Activated T-cell treated with anti-CD3 and anti-CD28 coated beads, Interleukin-2, amount 50 U/mL, for 4 hours (primary cell): Measurements from ENCODE around the gene RHOBTB3. TPM values are rescaled to one million over a fixed set of nuclear protein-coding genes. Genes with fewer than 3 reads are reported as not detected.

Experiments
- ATAC-seq, 2 donors: fragments of 200-7000 bp; cut with Tn5 transposase; one replicate each; pipeline ENCODE4 v1.10.0; 2021
- DNase-seq: peaks from one replicate; pipeline ENCODE4 v3.0.0-alpha.2; 2020
- H3K27me3 Mint-ChIP-seq: one replicate; pipeline ENCODE4 v1.8.0; 2021; ENCODE audit warnings: low read depth, mixed read lengths
- H3K36me3 Mint-ChIP-seq: one replicate; pipeline ENCODE4 v1.8.0; 2022; ENCODE audit warnings: mixed read lengths; ENCODE audit not compliant: insufficient read depth
- H3K4me1 Mint-ChIP-seq: one replicate; pipeline ENCODE4 v1.8.0; 2021; ENCODE audit warnings: low read depth, mixed read lengths
- H3K4me3 Mint-ChIP-seq: one replicate; pipeline ENCODE4 v1.8.0; 2021; ENCODE audit warnings: mild to moderate bottlenecking, moderate library complexity, mixed read lengths
- H3K9me3 Mint-ChIP-seq: one replicate; pipeline ENCODE4 v1.8.0; 2021; ENCODE audit warnings: mixed read lengths
- total RNA-seq, 3 donors: library from RNA; stranded (reverse); gene quantifications; one replicate each; pipeline ENCODE4 v1.2.1, GENCODE V29; 2021

The RHOBTB3 gene
- total RNA-seq, 3 donors from 2014 or later, result 2.2 to 5.0 (median 3.9) TPM

- DNase-seq, result no peak
- Mint-ChIP-seq H3K4me3 (peak overlapping the region; percentile 75), H3K27me3 (no peaks in the 10 kb centered on the region), H3K36me3 (peaks cover 1% of the 10 kb centered on the region), H3K4me1 (peaks cover 41% of the 10 kb centered on the region), H3K9me3 (no peaks in the 10 kb centered on the region)
- peak; percentile 83 to 86 for ATAC-seq
Measured at GRCh38 chr5:95760273-95761191, 29.4 kb downstream of the RHOBTB3 start.

- no peak overlapping the region for H3K4me3 Mint-ChIP-seq
Measured at GRCh38 chr5:95761771-95762651, 30.9 kb downstream of the RHOBTB3 start.

GRCh38 chr5:95762652-95763041, 31.5 kb downstream of the RHOBTB3 start:
- DNase-seq, result no peak
- Mint-ChIP-seq H3K36me3 (no peaks in the 10 kb centered on the region), H3K27me3 (no peaks in the 10 kb centered on the region), H3K4me1 (peaks cover 41% of the 10 kb centered on the region), H3K9me3 (no peaks in the 10 kb centered on the region), H3K4me3 (no peak overlapping the region)
- ATAC-seq, result no peak

More at GRCh38 chr5:95761771-95762651, 30.9 kb downstream of the RHOBTB3 start:
- ATAC-seq, result no peak
- no peak for DNase-seq
- H3K9me3 Mint-ChIP-seq, result no peaks in the 10 kb centered on the region
- H3K4me1 Mint-ChIP-seq, result peaks cover 41% of the 10 kb centered on the region
- H3K27me3 Mint-ChIP-seq, result no peaks in the 10 kb centered on the region
- no peaks in the 10 kb centered on the region for H3K36me3 Mint-ChIP-seq

GRCh38 chr5:95763941-95764340, 32.8 kb downstream of the RHOBTB3 start:
- Mint-ChIP-seq H3K9me3 (no peaks in the 10 kb centered on the region), H3K36me3 (no peaks in the 10 kb centered on the region), H3K4me1 (peaks cover 37% of the 10 kb centered on the region), H3K4me3 (no peak overlapping the region), H3K27me3 (no peaks in the 10 kb centered on the region)
- ATAC-seq (no peak), DNase-seq (no peak)

GRCh38 chr5:95768731-95769130, 37.6 kb downstream of the RHOBTB3 start:
- Mint-ChIP-seq H3K9me3 (no peaks in the 10 kb centered on the region), H3K36me3 (no peaks in the 10 kb centered on the region), H3K4me1 (no peaks in the 10 kb centered on the region), H3K27me3 (no peaks in the 10 kb centered on the region), H3K4me3 (no peak overlapping the region)
- no peak for DNase-seq
- no peak for ATAC-seq

GRCh38 chr5:95770830-95771708, 39.9 kb downstream of the RHOBTB3 start:
- no peaks in the 10 kb centered on the region for H3K4me1 Mint-ChIP-seq
- H3K36me3 Mint-ChIP-seq, result no peaks in the 10 kb centered on the region
- H3K27me3 Mint-ChIP-seq, result no peaks in the 10 kb centered on the region
- no peak overlapping the region for H3K4me3 Mint-ChIP-seq
- DNase-seq (no peak), ATAC-seq (no peak)
- no peaks in the 10 kb centered on the region for H3K9me3 Mint-ChIP-seq

- no peaks in the 10 kb centered on the region for H3K4me1 Mint-ChIP-seq
- H3K27me3 Mint-ChIP-seq, result no peaks in the 10 kb centered on the region
- H3K36me3 Mint-ChIP-seq, result no peaks in the 10 kb centered on the region
- no peak for ATAC-seq
- H3K9me3 Mint-ChIP-seq, result no peaks in the 10 kb centered on the region
- no peak overlapping the region for H3K4me3 Mint-ChIP-seq
- DNase-seq, result no peak
Measured at GRCh38 chr5:95771892-95772291, 40.8 kb downstream of the RHOBTB3 start.

- no peak for DNase-seq
- Mint-ChIP-seq H3K36me3 (no peaks in the 10 kb centered on the region), H3K27me3 (no peaks in the 10 kb centered on the region), H3K9me3 (no peaks in the 10 kb centered on the region), H3K4me1 (no peaks in the 10 kb centered on the region), H3K4me3 (no peak overlapping the region)
- ATAC-seq, result no peak
Measured at GRCh38 chr5:95773335-95774059, 42.4 kb downstream of the RHOBTB3 start.

GRCh38 chr5:95777441-95777840, 46.3 kb downstream of the RHOBTB3 start:
- H3K9me3 Mint-ChIP-seq, result no peaks in the 10 kb centered on the region
- DNase-seq, result no peak
- no peaks in the 10 kb centered on the region for H3K27me3 Mint-ChIP-seq
- peaks cover 4% of the 10 kb centered on the region for H3K4me1 Mint-ChIP-seq
- no peaks in the 10 kb centered on the region for H3K36me3 Mint-ChIP-seq
- no peak for ATAC-seq
- H3K4me3 Mint-ChIP-seq, result no peak overlapping the region

- DNase-seq (no peak), ATAC-seq (no peak)
- no peaks in the 10 kb centered on the region for H3K9me3 Mint-ChIP-seq
- H3K4me1 Mint-ChIP-seq, result peaks cover 4% of the 10 kb centered on the region
- H3K36me3 Mint-ChIP-seq, result no peaks in the 10 kb centered on the region
- no peak overlapping the region for H3K4me3 Mint-ChIP-seq
- no peaks in the 10 kb centered on the region for H3K27me3 Mint-ChIP-seq
Measured at GRCh38 chr5:95778713-95779436, 47.7 kb downstream of the RHOBTB3 start.

GRCh38 chr5:95779611-95780010, 48.5 kb downstream of the RHOBTB3 start:
- DNase-seq (no peak), ATAC-seq (no peak)
- no peaks in the 10 kb centered on the region for H3K36me3 Mint-ChIP-seq

GRCh38 chr5:95780597-95780996, 49.5 kb downstream of the RHOBTB3 start:
- DNase-seq (no peak), ATAC-seq (no peak)
- H3K4me3 Mint-ChIP-seq, result no peak overlapping the region
- peaks cover 6% of the 10 kb centered on the region for H3K4me1 Mint-ChIP-seq
- H3K27me3 Mint-ChIP-seq, result no peaks in the 10 kb centered on the region
- no peaks in the 10 kb centered on the region for H3K9me3 Mint-ChIP-seq
- no peaks in the 10 kb centered on the region for H3K36me3 Mint-ChIP-seq

More at GRCh38 chr5:95779611-95780010, 48.5 kb downstream of the RHOBTB3 start:
- Mint-ChIP-seq H3K27me3 (no peaks in the 10 kb centered on the region), H3K4me3 (no peak overlapping the region), H3K4me1 (peaks cover 4% of the 10 kb centered on the region), H3K9me3 (no peaks in the 10 kb centered on the region)

GRCh38 chr5:95781101-95781583, 50.0 kb downstream of the RHOBTB3 start:
- Mint-ChIP-seq H3K4me3 (peak overlapping the region; percentile 65), H3K27me3 (no peaks in the 10 kb centered on the region)
- peak; percentile 68 for DNase-seq

More at GRCh38 chr5:95781101-95781583, 50.0 kb downstream of the RHOBTB3 start:
- H3K36me3 Mint-ChIP-seq, result no peaks in the 10 kb centered on the region
- ATAC-seq, result peak; percentile 94 to 95
- H3K9me3 Mint-ChIP-seq, result no peaks in the 10 kb centered on the region
- peaks cover 11% of the 10 kb centered on the region for H3K4me1 Mint-ChIP-seq
